Medulla oblongata (tissue), 1 donor: ENCODE results near the gene DNM1.

Experiments
- DNase-seq: peaks from one replicate; pipeline ENCODE4 v3.0.0-alpha.2; 2015; ENCODE audit errors: extremely low spot score

The DNM1 gene

GRCh38 chr9:128178806-128179431 lies 24.3 kb upstream of the DNM1 start:
- DNase-seq, result no peak

- DNase-seq, result no peak
Measured at GRCh38 chr9:128180001-128180400, 23.2 kb upstream of the DNM1 start.

- no peak for DNase-seq
Measured at GRCh38 chr9:128180447-128180846, 22.7 kb upstream of the DNM1 start.

- DNase-seq, result peak; percentile 27
Measured at GRCh38 chr9:128181480-128181879, 21.7 kb upstream of the DNM1 start.

- DNase-seq, result no peak
Measured at GRCh38 chr9:128182893-128183588, 20.1 kb upstream of the DNM1 start.

GRCh38 chr9:128185979-128186965 lies 16.9 kb upstream of the DNM1 start:
- DNase-seq, result no peak

GRCh38 chr9:128187361-128187760 lies 15.8 kb upstream of the DNM1 start:
- DNase-seq, result no peak

GRCh38 chr9:128188209-128188608 lies 15.0 kb upstream of the DNM1 start:
- DNase-seq, result no peak

- no peak for DNase-seq
Measured at GRCh38 chr9:128190013-128190412, 13.2 kb upstream of the DNM1 start.

- DNase-seq, result peak; percentile 14
Measured at GRCh38 chr9:128190516-128191405, 12.4 kb upstream of the DNM1 start.

GRCh38 chr9:128191406-128192046 lies 11.7 kb upstream of the DNM1 start, which contains the start of gene CIZ1:
Gene CIZ1, minus strand, starts transcription at chr9:128191572. Its CDS starts 715 bp downstream, at chr9:128190857.
- DNase-seq, result peak; percentile 85

- peak; percentile 41 for DNase-seq
Measured at GRCh38 chr9:128192601-128193371, 10.4 kb upstream of the DNM1 start.

GRCh38 chr9:128193469-128194096 lies 9.6 kb upstream of the DNM1 start:
- DNase-seq, result no peak

GRCh38 chr9:128201441-128202369 lies 1.5 kb upstream of the DNM1 start:
- no peak for DNase-seq

GRCh38 chr9:128202648-128203023 lies 543 bp upstream of the DNM1 start:
- DNase-seq, result no peak

- DNase-seq, result no peak
Measured at GRCh38 chr9:128203707-128204551, 750 bp downstream of the DNM1 start.

GRCh38 chr9:128204858-128205257 lies 1.7 kb downstream of the DNM1 start:
- DNase-seq, result no peak
